ENCODE results near the gene CACNA2D2.

CACNA2D2 gene

DNA sequence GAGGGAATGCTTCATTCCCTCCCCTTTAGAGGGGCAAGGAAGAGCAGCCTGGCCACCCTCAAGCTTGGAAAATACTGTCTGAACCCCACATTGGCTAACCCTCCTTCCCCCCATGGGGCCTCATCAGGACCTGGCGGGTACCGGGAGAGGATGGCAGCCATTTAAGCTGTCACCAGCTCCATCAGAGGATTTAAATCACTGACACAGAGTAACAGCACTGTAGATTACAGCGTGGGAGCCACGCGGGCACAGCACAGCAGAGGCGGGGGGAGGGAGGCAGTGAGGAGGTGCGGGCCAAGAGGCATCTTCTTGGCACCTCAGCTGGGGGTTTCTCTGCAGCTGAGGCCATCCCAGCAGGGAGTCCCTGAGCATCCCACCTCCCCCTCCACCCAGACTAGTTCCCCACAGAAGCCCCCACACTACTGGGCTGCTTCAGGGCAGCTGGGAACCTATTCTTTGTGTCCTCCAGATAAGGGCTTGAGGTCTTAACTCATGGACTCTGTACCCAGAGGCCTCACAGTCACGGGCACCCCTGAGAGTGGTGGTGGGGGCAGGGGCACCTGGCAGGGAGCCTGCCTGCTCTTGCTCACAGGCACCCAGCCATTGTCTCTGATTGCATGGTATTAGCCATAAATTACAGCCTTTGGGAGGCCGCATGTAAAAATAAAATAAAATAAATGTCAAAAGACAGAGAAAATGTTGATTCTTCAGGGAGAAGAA lies 21.9 kb upstream of the CACNA2D2 start:
- POLR2A ChIA-PET: no interaction called here
- CTCF ChIA-PET: interaction anchor here (0.7 to 1.9 kb wide), 4 partner anchors 17 to 89 kb away, joined by 3 to 6 read pairs (median 5); no protein-coding TSS in a partner anchor
- H3K27ac ChIP-seq (ENCODE audit: extremely low read depth, low read depth, low read length): no peak overlapping the region
- no peak overlapping the region for H3K4me3 ChIP-seq (ENCODE audit: low read depth, low read length)
- no peaks in the 10 kb centered on the region for H3K9me3 ChIP-seq (ENCODE audit: control insufficient read depth, insufficient read depth, low read depth, low read length)
- no peaks in the 10 kb centered on the region for H3K4me1 ChIP-seq (ENCODE audit: control insufficient read depth, insufficient read depth, low read length)
- TF ChIP-seq ZNF114 (tag by site-specific recombination; IDR thresholded peaks at IDR 0.05) (no peak), EGR2 (tag by site-specific recombination; IDR thresholded peaks at IDR 0.05; ENCODE audit: low read depth) (peak; percentile 28; the same call in 1 of the 2 replicates)
- no peaks in the 10 kb centered on the region for H3K36me3 ChIP-seq (ENCODE audit: control insufficient read depth in 2 of 2, insufficient read depth in 1 of 2, low read length in 2 of 2)

DNA sequence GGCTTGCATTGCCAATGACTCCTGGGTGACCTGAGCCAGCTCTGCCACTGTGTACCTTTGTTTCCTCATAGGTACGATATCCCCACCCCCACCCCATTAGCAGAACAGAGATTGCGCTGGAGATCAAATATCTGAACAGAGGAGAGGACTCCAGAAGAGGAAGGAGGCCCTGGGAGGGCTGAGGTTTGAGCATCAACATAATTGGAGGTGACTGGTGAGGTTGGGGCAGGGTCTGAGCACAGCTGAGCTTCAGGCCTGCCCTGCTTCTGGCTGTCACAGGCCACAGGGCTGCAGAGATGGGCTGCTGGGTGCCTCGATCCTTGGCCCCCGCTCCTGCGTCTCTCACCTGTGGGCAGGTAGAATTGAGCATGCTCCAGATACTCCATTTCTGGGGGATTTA lies 21.3 kb upstream of the CACNA2D2 start:
- ChIA-PET POLR2A (no interaction called here), CTCF (interaction anchor here (0.7 to 1.9 kb wide), 4 partner anchors 17 to 90 kb away, joined by 3 to 6 read pairs (median 5); no protein-coding TSS in a partner anchor)
- TF ChIP-seq ZXDB (tag by site-specific recombination; IDR thresholded peaks at IDR 0.05) (no peak), GLIS1 (tag by site-specific recombination; IDR thresholded peaks at IDR 0.05) (peak; percentile 32; the same call in 1 of the 2 replicates), ZNF473 (tag by site-specific recombination; IDR thresholded peaks at IDR 0.05) (no peak)
- TF ChIP-seq, protein P1, sequence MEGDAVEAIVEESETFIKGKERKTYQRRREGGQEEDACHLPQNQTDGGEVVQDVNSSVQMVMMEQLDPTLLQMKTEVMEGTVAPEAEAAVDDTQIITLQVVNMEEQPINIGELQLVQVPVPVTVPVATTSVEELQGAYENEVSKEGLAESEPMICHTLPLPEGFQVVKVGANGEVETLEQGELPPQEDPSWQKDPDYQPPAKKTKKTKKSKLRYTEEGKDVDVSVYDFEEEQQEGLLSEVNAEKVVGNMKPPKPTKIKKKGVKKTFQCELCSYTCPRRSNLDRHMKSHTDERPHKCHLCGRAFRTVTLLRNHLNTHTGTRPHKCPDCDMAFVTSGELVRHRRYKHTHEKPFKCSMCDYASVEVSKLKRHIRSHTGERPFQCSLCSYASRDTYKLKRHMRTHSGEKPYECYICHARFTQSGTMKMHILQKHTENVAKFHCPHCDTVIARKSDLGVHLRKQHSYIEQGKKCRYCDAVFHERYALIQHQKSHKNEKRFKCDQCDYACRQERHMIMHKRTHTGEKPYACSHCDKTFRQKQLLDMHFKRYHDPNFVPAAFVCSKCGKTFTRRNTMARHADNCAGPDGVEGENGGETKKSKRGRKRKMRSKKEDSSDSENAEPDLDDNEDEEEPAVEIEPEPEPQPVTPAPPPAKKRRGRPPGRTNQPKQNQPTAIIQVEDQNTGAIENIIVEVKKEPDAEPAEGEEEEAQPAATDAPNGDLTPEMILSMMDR (tag by site-specific recombination; IDR thresholded peaks at IDR 0.05): no peak
- H3K4me1 ChIP-seq (ENCODE audit: control insufficient read depth, insufficient read depth, low read length): no peaks in the 10 kb centered on the region
- H3K27ac ChIP-seq (ENCODE audit: extremely low read depth, low read depth, low read length): no peak overlapping the region
- no peak overlapping the region for H3K4me3 ChIP-seq (ENCODE audit: low read depth, low read length)
- no peaks in the 10 kb centered on the region for H3K36me3 ChIP-seq (ENCODE audit: control insufficient read depth in 2 of 2, insufficient read depth in 1 of 2, low read length in 2 of 2)
- H3K9me3 ChIP-seq (ENCODE audit: control insufficient read depth, insufficient read depth, low read depth, low read length): no peaks in the 10 kb centered on the region

DNA sequence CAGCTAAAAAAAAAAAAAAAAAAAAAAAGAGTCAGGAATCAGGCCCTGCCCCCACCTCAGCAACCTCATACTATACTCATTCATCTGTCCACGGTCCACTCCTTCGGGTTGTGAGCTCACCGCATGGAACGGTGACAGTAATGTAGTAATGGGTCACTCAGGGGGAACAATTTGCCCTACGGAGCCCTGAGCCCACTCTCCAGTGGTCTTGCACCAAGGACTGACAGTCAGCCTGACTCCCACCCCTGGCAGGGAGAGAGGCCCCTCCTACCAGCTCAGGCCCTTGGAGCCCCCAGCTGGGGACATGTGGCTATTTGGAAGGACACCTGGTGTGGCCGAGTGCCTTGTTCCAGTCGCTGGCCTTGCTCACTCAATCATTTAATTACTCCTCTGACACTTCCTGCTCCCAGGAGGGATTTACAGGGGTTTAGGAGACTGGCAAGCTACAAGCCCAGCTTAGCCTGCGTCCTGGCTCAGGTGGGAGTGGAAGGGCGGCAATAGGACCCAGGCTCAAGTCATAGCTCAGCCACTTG lies 19.9 kb upstream of the CACNA2D2 start:
- TF ChIP-seq OSR2 (tag by site-specific recombination; IDR thresholded peaks at IDR 0.05) (no peak), ZIC2 (tag by site-specific recombination; IDR thresholded peaks at IDR 0.05) (peak; percentile 80)
- TF ChIP-seq, protein P2, sequence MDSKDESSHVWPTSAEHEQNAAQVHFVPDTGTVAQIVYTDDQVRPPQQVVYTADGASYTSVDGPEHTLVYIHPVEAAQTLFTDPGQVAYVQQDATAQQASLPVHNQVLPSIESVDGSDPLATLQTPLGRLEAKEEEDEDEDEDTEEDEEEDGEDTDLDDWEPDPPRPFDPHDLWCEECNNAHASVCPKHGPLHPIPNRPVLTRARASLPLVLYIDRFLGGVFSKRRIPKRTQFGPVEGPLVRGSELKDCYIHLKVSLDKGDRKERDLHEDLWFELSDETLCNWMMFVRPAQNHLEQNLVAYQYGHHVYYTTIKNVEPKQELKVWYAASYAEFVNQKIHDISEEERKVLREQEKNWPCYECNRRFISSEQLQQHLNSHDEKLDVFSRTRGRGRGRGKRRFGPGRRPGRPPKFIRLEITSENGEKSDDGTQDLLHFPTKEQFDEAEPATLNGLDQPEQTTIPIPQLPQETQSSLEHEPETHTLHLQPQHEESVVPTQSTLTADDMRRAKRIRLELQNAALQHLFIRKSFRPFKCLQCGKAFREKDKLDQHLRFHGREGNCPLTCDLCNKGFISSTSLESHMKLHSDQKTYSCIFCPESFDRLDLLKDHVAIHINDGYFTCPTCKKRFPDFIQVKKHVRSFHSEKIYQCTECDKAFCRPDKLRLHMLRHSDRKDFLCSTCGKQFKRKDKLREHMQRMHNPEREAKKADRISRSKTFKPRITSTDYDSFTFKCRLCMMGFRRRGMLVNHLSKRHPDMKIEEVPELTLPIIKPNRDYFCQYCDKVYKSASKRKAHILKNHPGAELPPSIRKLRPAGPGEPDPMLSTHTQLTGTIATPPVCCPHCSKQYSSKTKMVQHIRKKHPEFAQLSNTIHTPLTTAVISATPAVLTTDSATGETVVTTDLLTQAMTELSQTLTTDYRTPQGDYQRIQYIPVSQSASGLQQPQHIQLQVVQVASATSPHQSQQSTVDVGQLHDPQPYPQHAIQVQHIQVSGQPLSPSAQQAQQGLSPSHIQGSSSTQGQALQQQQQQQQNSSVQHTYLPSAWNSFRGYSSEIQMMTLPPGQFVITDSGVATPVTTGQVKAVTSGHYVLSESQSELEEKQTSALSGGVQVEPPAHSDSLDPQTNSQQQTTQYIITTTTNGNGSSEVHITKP (tag by site-specific recombination; IDR thresholded peaks at IDR 0.05): peak; percentile 31; the same call in 1 of the 2 replicates
- no peaks in the 10 kb centered on the region for H3K4me1 ChIP-seq (ENCODE audit: control insufficient read depth, insufficient read depth, low read length)
- ChIA-PET CTCF (interaction anchor here (0.6 to 2.0 kb wide), 4 partner anchors 19 to 92 kb away, joined by 3 to 5 read pairs (median 4); no protein-coding TSS in a partner anchor), POLR2A (interaction anchor here (0.6 to 1.0 kb wide), 2 partner anchors 186 to 1023 kb away, joined by 3 to 8 read pairs; no protein-coding TSS in a partner anchor)
- no peak overlapping the region for H3K27ac ChIP-seq (ENCODE audit: extremely low read depth, low read depth, low read length)
- H3K9me3 ChIP-seq (ENCODE audit: control insufficient read depth, insufficient read depth, low read depth, low read length): no peaks in the 10 kb centered on the region
- no peak overlapping the region for H3K4me3 ChIP-seq (ENCODE audit: low read depth, low read length)
- no peaks in the 10 kb centered on the region for H3K36me3 ChIP-seq (ENCODE audit: control insufficient read depth in 2 of 2, insufficient read depth in 1 of 2, low read length in 2 of 2)

DNA sequence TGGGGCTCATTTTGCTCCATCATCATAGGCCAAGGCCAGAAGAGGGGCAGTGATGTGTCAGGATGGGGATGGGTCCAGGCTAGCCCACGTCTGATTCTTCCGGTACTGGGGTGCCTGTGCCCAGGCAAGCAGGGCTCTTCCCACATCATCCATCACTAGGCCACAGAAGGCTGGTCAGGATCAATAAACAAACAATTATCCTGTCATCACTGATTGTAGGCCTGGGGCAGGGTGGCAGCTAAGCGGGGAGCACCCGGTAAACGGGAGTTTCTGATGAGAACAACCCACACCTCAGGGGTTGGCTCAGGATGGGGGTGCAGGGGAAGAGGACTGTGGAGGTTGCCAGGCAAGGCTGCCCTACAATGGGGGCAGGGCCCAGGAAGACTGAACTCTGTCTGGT lies 18.1 kb upstream of the CACNA2D2 start:
- Histone ChIP-seq H3K27ac (ENCODE audit: extremely low read depth, low read depth, low read length) (no peak overlapping the region), H3K4me3 (ENCODE audit: low read depth, low read length) (no peak overlapping the region), H3K4me1 (ENCODE audit: control insufficient read depth, insufficient read depth, low read length) (peaks cover 3% of the 10 kb centered on the region), H3K36me3 (ENCODE audit: control insufficient read depth in 2 of 2, insufficient read depth in 1 of 2, low read length in 2 of 2) (no peaks in the 10 kb centered on the region), H3K9me3 (ENCODE audit: control insufficient read depth, insufficient read depth, low read depth, low read length) (no peaks in the 10 kb centered on the region)
- ChIA-PET POLR2A (no interaction called here), CTCF (interaction anchor here (2.0 kb wide), 2 partner anchors 21 to 29 kb away, joined by 4 to 12 read pairs; no protein-coding TSS in a partner anchor)
- no peak for TF ChIP-seq ZNF184 (tag by site-specific recombination; IDR thresholded peaks at IDR 0.05)
- no peak for TF ChIP-seq ZNF473 (tag by site-specific recombination; IDR thresholded peaks at IDR 0.05)
- no peak for TF ChIP-seq ZNF785 (tag by site-specific recombination; IDR thresholded peaks at IDR 0.05)
- no peak for TF ChIP-seq ZBTB8A (tag by site-specific recombination; IDR thresholded peaks at IDR 0.05)
- TF ChIP-seq, protein P3, sequence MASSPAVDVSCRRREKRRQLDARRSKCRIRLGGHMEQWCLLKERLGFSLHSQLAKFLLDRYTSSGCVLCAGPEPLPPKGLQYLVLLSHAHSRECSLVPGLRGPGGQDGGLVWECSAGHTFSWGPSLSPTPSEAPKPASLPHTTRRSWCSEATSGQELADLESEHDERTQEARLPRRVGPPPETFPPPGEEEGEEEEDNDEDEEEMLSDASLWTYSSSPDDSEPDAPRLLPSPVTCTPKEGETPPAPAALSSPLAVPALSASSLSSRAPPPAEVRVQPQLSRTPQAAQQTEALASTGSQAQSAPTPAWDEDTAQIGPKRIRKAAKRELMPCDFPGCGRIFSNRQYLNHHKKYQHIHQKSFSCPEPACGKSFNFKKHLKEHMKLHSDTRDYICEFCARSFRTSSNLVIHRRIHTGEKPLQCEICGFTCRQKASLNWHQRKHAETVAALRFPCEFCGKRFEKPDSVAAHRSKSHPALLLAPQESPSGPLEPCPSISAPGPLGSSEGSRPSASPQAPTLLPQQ (tag by site-specific recombination; IDR thresholded peaks at IDR 0.05): no peak
- TF ChIP-seq ZNF266 (tag by site-specific recombination; IDR thresholded peaks at IDR 0.05; ENCODE audit: low read depth): no peak
- TF ChIP-seq, protein P4, sequence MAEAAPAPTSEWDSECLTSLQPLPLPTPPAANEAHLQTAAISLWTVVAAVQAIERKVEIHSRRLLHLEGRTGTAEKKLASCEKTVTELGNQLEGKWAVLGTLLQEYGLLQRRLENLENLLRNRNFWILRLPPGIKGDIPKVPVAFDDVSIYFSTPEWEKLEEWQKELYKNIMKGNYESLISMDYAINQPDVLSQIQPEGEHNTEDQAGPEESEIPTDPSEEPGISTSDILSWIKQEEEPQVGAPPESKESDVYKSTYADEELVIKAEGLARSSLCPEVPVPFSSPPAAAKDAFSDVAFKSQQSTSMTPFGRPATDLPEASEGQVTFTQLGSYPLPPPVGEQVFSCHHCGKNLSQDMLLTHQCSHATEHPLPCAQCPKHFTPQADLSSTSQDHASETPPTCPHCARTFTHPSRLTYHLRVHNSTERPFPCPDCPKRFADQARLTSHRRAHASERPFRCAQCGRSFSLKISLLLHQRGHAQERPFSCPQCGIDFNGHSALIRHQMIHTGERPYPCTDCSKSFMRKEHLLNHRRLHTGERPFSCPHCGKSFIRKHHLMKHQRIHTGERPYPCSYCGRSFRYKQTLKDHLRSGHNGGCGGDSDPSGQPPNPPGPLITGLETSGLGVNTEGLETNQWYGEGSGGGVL (tag by site-specific recombination; IDR thresholded peaks at IDR 0.05): no peak

Measured in HEK293 (cell line).